ENCODE measurements around the gene MIXL1.

GRCh38 chr1:226216056-226216455 is 7.4 kb upstream of the MIXL1 start:
- TF ChIP-seq CTCF (conservative IDR thresholded peaks at IDR 0.05; ENCODE audit: low read length) = no peak
- TF ChIP-seq EZH2phosphoT487 (IDR thresholded peaks at IDR 0.05; ENCODE audit: borderline replicate concordance, low read depth, low read length) = no peak
